ENCODE data around the gene IL12RB1.

Gene IL12RB1

DNA sequence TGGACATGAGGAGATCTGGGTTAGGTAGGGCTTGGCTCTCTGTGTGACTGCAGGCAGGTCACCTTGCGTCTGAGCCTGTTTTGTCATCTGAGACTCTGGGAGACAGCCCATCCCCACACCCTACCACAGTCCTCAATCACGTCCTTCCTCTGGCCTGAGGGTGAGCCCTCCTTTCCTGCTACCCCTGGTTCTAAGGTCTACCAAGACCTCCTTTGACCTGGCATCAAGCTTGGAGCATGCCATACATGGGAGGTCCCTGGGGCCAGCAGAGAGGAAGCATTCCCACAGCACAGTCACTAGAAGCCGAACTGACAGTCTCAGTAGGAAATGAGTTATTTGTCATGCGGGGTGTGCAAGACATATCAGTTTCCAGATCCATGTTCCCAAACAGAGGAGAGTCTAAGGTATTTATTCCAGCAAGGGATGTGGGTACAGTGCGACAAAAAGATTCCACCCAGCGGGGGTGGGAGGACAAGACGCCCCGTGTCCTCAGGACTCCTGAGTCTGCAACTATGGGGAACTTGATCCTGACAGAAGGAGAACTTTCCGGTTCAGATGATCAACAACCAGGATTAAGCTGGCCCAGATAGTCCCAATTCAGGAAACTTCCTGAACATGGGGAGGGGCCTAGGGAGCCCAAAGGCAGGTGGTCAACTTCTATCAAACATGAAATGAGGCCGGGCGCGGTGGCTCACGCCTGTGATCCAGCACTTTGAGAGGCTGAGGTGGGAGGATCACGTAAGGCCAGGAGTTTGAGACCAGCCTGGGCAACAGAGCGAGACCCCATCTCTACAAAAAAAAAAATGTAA is 69.3 kb downstream of the IL12RB1 start:
- H3K4me1 ChIP-seq (ENCODE audit: insufficient read depth, low read length) = no peaks in the 10 kb centered on the region; the same call in 1 of the 2 replicates
- H3K9me3 ChIP-seq (ENCODE audit: insufficient read depth, low read depth, low read length) = no peaks in the 10 kb centered on the region
- 0 out of 2 replicates have a peak, but pooled peaks cover 4% of the 10 kb centered on the region for H3K36me3 ChIP-seq (ENCODE audit: insufficient read depth, low read length)
- H3K27me3 ChIP-seq (ENCODE audit: insufficient read depth, low read length) = no peaks in the 10 kb centered on the region
- H3K27ac ChIP-seq (ENCODE audit: low read depth, low read length) = no peak overlapping the region
- no peak overlapping the region for H3K4me3 ChIP-seq (ENCODE audit: low read length)
- H3K9ac ChIP-seq (ENCODE audit: low read depth, low read length) = no peak overlapping the region
- WGBS = 89% methylated on average over 15 of the region's 15 CpGs

DNA sequence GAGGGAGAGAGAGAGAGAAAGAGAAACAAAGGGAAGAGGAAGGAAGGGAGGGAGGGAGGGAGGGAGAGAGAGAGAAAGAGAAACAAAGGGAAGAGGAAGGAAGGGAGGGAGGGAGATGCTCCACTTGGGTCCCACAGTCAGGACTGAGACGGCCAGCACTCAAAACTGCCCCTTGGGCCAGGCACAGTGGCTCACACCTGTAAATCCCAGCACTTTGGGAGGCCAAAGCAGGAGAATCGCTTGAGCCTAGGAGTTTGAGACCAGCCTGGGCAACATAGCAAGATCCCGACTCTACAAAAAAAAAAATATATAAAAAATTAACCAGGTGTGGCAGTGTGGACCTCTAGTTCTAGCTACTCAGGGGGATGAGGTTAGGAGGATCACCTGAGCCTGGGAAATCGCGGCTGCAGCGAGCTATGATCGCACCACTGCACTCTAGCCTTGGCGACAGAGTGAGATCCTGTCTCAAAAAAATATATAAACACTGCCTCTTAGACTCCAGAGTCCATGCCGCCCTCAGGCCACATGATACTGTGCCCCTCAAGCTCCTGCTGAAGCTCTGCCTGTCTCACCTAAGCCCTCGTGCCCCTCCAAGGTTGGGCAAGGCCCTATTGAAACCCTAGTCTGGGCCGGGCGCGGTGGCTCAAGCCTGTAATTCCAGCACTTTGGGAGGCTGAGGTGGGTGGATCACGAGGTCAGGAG is 70.4 kb downstream of the IL12RB1 start:
- WGBS = 91% methylated on average over 13 of the region's 14 CpGs
- Histone ChIP-seq H3K9me3 (ENCODE audit: insufficient read depth, low read depth, low read length) (no peaks in the 10 kb centered on the region), H3K36me3 (ENCODE audit: insufficient read depth, low read length) (0 out of 2 replicates have a peak, but pooled peaks cover 5% of the 10 kb centered on the region), H3K4me1 (ENCODE audit: insufficient read depth, low read length) (no peaks in the 10 kb centered on the region; the same call in 1 of the 2 replicates), H3K9ac (ENCODE audit: low read depth, low read length) (no peak overlapping the region), H3K4me3 (ENCODE audit: low read length) (no peak overlapping the region), H3K27ac (ENCODE audit: low read depth, low read length) (no peak overlapping the region), H3K27me3 (ENCODE audit: insufficient read depth, low read length) (no peaks in the 10 kb centered on the region)

DNA sequence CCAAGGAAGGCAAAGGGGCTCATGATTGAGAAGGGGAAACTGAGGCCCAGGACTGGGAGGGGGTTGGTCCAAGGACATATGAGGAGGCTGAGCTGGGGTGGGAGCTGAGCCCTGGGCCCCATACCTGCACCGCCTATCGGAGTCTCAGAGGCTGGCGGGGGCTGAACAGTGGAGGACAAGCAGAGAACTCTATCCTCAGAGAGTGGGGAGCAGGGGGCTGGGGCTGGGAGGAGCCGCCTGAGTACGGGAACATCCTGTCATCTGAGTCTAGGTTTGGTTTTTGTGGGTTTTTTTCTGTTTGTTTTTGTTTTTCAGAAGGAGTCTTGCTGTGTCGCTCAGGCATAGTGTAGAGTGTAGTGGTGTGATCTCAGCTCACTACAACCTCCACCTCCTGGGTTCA is 72.5 kb downstream of the IL12RB1 start:
- Histone ChIP-seq H3K36me3 (ENCODE audit: insufficient read depth, low read length) (0 out of 2 replicates have a peak, but pooled peaks cover 10% of the 10 kb centered on the region), H3K27ac (ENCODE audit: low read depth, low read length) (no peak overlapping the region), H3K9ac (ENCODE audit: low read depth, low read length) (no peak overlapping the region), H3K4me3 (ENCODE audit: low read length) (no peak overlapping the region), H3K27me3 (ENCODE audit: insufficient read depth, low read length) (no peaks in the 10 kb centered on the region), H3K9me3 (ENCODE audit: insufficient read depth, low read depth, low read length) (no peaks in the 10 kb centered on the region), H3K4me1 (ENCODE audit: insufficient read depth, low read length) (no peaks in the 10 kb centered on the region; the same call in 1 of the 2 replicates)
- WGBS = 97% methylated on average over 6 of the region's 6 CpGs

DNA sequence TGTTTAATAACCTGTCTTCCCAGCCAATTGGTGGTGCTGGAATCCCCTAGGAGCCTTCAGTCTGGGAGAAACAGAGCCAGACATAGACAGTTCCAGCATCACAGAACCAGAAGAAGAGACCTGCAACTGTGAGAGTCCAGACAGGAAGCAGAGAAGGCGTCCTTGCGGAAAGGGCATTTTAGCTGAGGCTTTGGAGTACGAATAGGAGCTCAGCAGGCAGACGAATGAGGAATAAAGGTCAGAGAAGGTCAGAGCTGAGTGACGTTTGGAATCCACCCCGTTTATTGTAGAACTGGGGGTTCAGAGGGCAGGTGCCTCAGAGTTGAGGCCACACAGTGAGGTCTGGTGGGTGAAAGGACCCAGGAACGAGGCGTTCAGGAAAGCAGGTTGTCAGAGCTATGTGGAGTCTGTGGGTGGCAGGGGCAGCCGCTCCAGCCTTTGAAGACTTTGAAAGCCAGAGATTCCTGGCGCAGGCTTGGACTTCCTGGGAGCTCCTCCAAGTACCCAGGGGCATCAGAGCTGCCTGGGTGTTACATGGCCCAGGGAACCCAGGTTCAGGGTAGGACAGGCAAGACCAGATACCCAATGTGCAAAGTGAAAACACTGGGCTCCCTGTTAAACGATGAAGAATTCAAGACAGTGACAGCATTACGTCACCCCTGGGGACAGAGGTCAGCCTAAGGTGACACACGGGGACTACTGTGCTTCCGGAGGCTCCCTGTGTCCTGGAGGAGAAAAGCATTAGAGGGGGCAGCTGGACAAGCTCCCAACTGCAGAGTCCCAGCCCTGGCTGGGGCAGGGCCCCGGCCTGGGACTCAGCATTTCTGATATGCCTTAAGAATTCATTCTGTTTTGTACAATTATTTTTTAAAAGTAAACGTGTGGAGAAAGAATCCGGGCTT is 73.3 kb downstream of the IL12RB1 start:
- 0 out of 2 replicates have a peak, but pooled peaks cover 10% of the 10 kb centered on the region for H3K36me3 ChIP-seq (ENCODE audit: insufficient read depth, low read length)
- no peak overlapping the region for H3K4me3 ChIP-seq (ENCODE audit: low read length)
- H3K9ac ChIP-seq (ENCODE audit: low read depth, low read length) = no peak overlapping the region
- H3K27ac ChIP-seq (ENCODE audit: low read depth, low read length) = no peak overlapping the region
- 82% methylated on average over 17 of the region's 17 CpGs for WGBS
- no peaks in the 10 kb centered on the region for H3K27me3 ChIP-seq (ENCODE audit: insufficient read depth, low read length)
- no peaks in the 10 kb centered on the region; the same call in 1 of the 2 replicates for H3K4me1 ChIP-seq (ENCODE audit: insufficient read depth, low read length)
- H3K9me3 ChIP-seq (ENCODE audit: insufficient read depth, low read depth, low read length) = no peaks in the 10 kb centered on the region

DNA sequence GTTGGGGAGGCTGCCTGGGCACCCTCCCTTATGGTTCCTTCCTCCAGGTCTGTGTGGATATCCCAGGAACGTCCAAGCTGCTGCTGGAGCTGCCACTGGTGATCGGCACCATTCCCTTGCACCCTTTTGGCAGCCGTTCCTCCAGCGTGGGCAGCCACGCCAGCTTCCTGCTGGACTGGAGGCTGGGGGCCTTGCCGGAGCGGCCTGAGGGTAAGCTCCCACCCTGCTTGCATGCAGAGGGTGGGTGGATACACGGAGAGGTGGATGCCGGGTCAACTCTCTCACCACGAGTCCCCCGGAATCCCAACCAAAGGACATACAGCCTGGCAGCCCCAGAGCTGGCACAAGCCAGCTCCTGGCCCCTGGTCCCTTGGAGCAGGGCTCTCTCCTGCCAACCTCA is 76.6 kb downstream of the IL12RB1 start:
- no peaks in the 10 kb centered on the region for H3K27me3 ChIP-seq (ENCODE audit: insufficient read depth, low read length)
- no peaks in the 10 kb centered on the region; the same call in 1 of the 2 replicates for H3K4me1 ChIP-seq (ENCODE audit: insufficient read depth, low read length)
- 92% methylated on average over 11 of the region's 11 CpGs for WGBS
- H3K4me3 ChIP-seq (ENCODE audit: low read length) = no peak overlapping the region
- 0 out of 2 replicates have a peak, but pooled peaks cover 10% of the 10 kb centered on the region for H3K36me3 ChIP-seq (ENCODE audit: insufficient read depth, low read length)
- H3K9me3 ChIP-seq (ENCODE audit: insufficient read depth, low read depth, low read length) = no peaks in the 10 kb centered on the region
- H3K9ac ChIP-seq (ENCODE audit: low read depth, low read length) = no peak overlapping the region
- no peak overlapping the region for H3K27ac ChIP-seq (ENCODE audit: low read depth, low read length)

DNA sequence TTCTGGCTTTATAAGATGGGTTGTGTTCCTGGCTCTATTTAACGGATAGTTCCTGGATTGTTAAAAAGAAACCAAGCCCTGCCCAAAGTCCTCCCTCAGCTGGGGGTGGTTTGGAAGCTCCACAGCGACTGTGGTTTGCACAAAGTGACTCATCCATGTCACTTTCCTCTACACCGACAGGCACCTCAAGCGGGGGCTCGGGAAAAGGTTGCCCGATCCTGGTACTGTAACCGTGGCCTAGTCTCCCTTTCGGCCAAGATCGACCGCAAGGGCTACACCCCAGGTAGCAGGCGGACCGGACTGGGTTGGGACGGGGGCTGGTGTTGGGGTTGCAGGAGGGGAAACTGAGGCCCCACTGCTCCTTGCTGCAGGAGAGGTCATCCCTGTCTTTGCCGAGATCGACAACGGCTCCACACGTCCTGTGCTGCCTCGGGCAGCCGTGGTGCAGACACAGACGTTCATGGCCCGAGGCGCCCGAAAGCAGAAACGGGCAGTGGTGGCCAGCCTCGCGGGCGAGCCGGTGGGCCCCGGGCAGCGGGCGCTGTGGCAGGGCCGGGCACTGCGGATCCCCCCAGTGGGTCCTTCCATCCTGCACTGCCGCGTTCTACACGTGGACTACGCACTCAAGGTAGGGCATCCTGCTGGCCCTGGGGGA is 77.2 kb downstream of the IL12RB1 start:
- 93% methylated on average over 37 of the region's 37 CpGs for WGBS
- Histone ChIP-seq H3K27ac (ENCODE audit: low read depth, low read length) (no peak overlapping the region), H3K9me3 (ENCODE audit: insufficient read depth, low read depth, low read length) (no peaks in the 10 kb centered on the region), H3K4me3 (ENCODE audit: low read length) (no peak overlapping the region), H3K27me3 (ENCODE audit: insufficient read depth, low read length) (no peaks in the 10 kb centered on the region), H3K36me3 (ENCODE audit: insufficient read depth, low read length) (0 out of 2 replicates have a peak, but pooled peaks cover 10% of the 10 kb centered on the region), H3K4me1 (ENCODE audit: insufficient read depth, low read length) (no peaks in the 10 kb centered on the region; the same call in 1 of the 2 replicates), H3K9ac (ENCODE audit: low read depth, low read length) (no peak overlapping the region)

Measured in HUES64 (cell line).